Activated CD8-positive, alpha-beta memory T cell treated with anti-CD3 and anti-CD28 coated beads for 36 hours (primary cell): ENCODE data around the gene AVPR2. TPM values are rescaled to one million over a fixed set of nuclear protein-coding genes. Genes with fewer than 3 reads are reported as not detected.

Experiments
- CTCF ChIA-PET: fragments of 350-600 bp; sonication (Branson Sonifier 250); formaldehyde crosslinking; loops from one replicate; lab custom pipeline; 2021; ENCODE audit warnings: antibody characterized with exemption; lab: Charles Lee
- POLR2A ChIA-PET: fragments of 350-600 bp; sonication (Branson Sonifier 250); formaldehyde crosslinking; loops from one replicate; lab custom pipeline; 2021; ENCODE audit warnings: antibody characterized with exemption; lab: Charles Lee
- total RNA-seq, 2 experiments: library from RNA; stranded (reverse); gene quantifications; one replicate each; pipeline ENCODE4 v1.2.3, GENCODE V29; 2021

The AVPR2 gene
- total RNA-seq, 2 experiments from 2014 or later: not detected

DNA sequence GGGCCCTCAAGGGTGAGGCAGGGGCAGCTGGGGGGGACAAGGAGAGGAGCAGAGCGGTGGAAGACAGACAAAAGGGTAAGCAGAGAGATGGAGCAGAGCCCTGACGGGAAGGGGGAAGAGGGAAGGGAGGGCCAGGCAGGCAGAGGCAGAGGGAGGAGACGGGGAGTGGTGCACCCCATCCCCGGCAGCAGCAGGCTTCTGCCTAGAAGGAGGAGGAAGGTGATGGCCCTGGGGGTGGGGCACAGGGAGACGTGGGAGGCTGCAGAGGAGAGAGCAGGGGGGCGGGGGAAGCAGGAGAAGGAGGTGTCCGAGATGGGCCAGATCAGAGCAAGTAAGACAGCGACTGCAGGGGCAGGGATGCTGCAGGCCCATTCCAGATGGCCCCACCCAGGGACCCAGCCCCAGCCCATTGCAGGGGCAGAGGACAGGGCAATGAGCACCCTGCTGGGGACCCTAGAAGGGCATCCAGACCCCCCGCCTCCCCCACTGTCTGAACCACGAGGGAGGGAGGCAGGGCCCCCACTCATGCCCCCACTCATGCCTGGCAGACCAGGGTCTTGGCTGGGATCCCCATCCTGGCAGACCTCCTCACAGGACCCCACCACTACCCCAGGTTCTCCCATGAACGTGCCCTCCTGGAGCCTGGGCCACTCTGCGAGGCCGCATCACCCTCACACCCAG lies 21.2 kb upstream of the AVPR2 start:
- POLR2A ChIA-PET: no interaction called here
- CTCF ChIA-PET: no interaction called here

DNA sequence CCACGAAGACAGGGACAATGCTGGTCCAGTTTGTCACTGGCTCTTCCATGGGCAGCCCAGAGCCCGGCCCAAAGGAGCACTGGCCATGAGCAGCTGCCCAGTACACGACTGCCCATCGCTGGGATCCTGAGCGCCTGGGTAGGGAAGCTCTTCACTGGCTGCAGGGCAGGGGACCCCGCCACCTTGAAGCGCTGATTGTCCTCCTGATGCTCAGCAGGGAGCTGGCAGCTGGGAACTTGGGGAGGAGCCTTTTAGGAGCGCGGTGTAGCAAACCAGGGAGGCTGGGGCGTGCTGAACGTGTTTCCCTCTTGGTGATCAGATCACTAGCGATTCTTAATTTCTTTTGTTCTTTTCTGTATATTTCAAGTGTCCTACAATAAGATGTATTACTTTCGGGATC lies 20.3 kb upstream of the AVPR2 start:
- ChIA-PET POLR2A (no interaction called here), CTCF (no interaction called here)

DNA sequence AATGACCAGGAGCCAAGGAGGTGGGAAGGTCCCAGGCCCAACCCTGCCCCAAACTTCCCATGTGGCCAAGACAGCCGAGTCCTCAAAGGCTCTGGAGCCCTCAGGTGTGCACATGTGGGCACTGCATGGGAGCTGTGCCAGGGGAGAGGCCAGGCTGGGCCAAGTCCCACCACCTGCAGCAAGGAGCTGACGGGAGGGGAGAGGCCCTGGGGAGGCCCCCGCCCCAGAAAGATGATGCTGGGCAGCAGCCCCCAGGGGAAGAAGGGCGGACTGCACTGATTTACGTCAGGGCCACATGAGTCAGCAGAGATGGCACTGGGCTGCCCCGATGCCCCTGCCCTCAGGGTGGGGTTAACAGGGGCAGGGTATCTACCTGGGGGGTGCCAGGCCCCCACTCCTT lies 19.9 kb upstream of the AVPR2 start:
- CTCF ChIA-PET: no interaction called here
- POLR2A ChIA-PET: no interaction called here

DNA sequence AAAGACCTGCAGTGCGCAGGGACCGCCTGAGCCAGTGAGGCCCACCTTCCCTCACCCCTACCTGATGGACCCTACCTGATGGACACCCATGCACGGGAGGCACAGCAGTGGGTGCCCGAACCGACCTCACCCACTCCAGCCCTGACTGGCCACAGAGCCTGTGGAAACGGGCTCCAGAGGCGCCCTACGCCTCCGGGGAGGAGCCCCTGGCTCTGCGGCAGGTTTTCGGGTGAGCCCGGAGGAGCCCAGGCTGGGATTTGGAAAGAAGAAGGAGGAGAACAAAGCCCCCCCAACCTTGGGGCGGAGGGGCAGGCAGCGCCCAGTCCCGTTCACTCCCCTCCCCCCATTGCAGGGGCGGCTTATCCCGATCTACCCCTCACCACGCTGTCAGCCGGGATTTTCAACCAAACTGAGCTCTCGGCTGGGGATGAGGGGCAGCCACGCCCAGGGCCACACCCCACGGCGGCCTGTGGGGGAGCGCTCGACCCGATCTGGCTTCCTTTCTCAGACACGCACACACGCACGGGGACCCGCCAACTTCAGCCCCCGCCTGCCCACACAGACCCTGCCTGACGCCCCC lies 19.2 kb upstream of the AVPR2 start:
- ChIA-PET POLR2A (no interaction called here), CTCF (no interaction called here)

DNA sequence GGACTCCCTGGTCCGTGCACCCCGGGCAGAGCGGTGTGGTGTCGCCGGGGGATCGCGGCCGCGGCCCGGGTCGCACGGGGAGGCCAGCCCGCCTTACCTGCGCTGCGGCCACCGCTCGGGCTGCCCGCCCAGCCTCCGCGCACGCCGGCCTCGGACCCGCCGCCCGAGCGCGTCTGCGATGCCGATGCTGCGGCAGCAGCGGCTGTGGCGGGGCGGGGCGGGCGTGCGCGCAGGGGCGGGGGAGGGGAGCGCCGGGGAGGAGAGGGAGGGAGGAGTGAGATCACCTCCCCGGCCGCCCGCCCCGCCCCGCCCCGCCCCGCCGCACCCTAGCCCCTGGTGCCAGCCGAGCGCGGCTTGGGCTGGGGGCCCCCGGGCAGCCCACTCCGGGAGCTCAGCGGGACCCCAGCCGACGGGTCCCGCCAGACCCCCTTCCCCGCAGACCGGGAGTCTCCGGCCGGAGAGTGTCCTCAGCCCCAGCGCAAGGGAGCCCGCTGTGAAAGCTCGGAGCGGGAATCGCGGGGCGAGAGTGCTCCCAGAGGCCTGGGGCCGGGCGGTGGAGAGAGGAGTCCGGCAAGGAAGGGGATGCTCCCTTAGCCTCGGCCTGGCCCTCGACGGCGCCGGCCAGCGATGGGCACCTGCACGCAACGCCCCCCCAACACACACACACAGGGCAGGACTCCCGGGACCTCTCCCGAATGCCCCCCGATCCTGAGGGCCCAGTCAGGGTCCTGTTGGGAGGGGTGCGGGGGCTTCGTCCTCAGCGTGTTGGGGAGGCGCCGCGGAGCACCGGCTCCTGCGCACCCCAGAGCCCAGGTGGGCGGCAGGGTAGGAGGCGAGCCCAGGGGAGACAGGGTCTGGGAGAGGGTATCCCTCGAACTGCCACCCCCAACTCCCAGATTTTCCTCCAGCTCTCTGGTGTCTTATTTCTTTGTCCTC lies 18.2 kb upstream of the AVPR2 start, which contains the start of gene L1CAM:
L1CAM (minus strand) TSS at position 206 of the 936 bp plus-strand sequence. CDS start 10,337 bp downstream, outside the sequence.
- POLR2A ChIA-PET: no interaction called here

DNA sequence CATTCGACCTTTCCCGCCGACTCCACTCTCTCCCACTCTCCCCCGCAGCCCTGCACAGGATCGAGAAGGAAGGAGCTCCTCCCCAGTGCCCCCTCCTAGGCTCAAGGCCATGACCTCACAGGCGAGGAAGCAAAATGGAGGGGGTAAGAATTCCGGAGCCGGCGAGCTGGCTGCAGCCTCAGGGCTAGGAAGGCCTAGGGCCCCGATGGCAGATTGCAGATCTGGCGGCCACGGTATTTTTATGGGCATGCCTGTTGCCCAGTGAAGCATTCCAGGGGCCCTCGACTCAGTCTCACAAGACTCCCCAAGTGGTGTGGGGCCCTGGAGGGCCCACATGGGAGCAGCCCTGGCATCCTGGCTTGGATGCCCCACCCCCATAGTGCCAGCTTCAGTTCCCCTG lies 17.6 kb upstream of the AVPR2 start:
- POLR2A ChIA-PET: interaction anchor here (0.5 kb wide), 1 partner anchor 130 kb away, joined by 4 read pairs; no protein-coding TSS in a partner anchor

More for the DNA sequence above, 18.2 kb upstream of the AVPR2 start, which contains the start of gene L1CAM:
- CTCF ChIA-PET: no interaction called here

DNA sequence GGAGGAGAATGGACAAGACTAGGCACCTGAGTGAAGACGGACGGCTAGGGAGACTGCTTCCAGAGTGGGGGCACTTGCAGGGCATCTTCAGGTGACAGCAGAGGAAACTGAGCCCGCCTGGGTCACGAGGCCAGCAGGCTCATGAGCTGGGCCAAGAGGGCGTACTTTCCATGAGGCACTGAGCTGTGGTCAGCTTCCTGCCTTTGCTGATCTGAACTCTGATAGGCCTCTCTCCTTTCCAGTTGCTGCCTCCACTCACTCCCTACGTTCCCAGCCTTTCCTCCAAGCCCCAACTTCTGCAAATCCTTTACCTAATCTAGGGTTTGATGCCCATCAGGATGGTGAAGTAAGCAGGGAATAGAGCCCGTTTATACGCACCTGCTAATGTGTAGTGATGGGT lies 17.1 kb upstream of the AVPR2 start:
- CTCF ChIA-PET: no interaction called here
- POLR2A ChIA-PET: interaction anchor here (0.5 kb wide), 1 partner anchor 130 kb away, joined by 4 read pairs; no protein-coding TSS in a partner anchor

More for the DNA sequence above, 17.6 kb upstream of the AVPR2 start:
- CTCF ChIA-PET: no interaction called here

DNA sequence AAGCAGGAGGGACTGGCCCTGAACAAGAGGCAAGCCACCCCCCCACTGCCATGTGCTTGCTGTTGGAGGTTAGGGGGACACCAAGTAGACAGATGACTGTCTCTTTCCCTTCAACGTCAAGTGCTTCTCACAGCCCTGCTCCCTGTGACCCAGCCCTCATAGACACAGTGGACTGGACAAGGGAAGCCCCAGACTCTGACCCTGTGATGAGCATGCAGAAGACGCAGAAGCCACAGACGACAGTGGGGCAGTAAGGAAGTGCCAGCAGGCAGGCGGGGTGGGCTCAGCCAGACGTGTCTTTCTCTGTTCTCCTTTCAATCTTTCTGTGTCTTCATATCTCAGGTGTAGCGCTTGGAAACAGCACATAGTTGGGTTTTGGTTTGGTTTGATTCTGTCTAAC lies 16.1 kb upstream of the AVPR2 start:
- CTCF ChIA-PET: no interaction called here

DNA sequence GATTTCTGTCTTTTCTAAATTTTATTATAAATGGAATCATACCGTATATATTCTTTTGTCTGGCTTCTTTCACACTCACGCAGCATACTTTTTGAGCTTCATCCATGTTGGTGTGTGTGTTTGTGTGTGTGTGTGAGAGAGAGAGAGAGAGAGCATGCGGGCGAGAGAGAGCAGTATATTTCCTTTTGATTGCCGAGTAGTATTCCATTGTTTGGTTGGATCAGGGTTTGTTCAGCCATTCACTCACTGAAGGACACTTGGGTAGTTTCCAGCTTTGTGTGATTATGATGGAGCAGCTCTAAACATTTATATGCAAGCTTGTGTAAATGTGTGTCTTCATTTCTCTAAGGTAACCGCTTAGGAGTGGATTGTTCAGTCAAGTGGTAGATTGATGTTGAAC lies 15.3 kb upstream of the AVPR2 start:
- ChIA-PET POLR2A (no interaction called here), CTCF (no interaction called here)

More for the DNA sequence above, 16.1 kb upstream of the AVPR2 start:
- POLR2A ChIA-PET: no interaction called here

DNA sequence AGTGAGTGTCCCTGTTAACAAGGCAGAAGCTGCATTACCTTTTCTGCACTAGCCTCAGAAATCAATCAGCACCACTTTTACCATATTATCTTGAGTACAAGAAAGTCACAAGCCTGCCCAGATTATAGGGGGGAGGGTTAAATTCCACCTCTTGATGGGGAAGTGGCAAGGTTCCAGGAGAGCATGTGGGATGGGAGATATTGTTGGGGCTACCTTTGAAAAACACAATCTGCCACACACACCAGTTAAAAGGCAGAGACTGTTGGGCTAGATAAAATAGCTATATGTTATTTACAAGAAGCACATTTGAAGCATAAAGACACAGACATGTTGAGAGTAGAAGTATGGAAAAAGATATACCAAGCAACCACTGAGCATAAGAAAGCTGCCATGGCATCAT lies 6.6 kb upstream of the AVPR2 start:
- ChIA-PET POLR2A (interaction anchor here (0.7 kb wide), 1 partner anchor 119 kb away, joined by 8 read pairs; no protein-coding TSS in a partner anchor), CTCF (no interaction called here)

DNA sequence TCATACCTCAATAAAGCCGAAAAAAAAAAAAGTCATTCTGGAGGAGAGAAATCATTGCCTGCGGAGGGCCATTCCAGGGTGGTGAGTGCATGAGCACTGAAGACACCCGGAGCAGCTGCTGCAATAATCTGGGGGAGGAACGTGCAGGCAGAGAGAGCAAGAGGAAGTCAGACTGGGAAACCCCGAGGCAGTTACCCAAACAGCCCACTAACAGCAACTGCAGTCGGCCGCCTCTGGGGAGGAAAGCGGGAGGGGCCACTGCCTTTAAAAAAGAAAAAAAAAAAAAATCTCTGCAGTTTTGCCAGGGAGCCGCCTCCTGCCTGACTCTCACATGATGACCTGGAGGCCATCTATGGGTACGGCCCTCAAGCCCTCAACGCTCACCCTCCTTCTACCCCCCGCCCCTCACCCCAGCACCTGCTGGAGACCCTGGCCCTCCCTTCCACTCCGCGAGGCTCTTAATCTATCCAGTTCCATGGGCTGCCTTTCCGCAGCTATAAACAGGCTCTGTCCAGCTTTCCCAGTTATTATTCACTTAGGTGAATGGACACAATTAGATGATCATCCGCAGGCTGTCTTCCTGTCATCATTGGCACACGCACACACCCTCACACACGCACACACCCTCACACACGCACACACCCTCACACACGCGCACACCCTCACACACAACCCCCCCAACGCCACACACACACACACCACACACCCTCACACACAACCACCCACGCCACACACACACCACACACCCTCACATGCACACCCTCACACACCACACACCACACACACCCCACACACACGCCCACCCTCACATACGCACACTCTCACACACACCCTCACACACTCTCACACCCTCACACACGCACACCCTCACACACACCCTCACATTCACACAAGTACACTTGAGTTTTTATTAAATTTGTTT lies 3.4 kb upstream of the AVPR2 start:
- ChIA-PET POLR2A (interaction anchor here (0.6 kb wide), 1 partner anchor 176 kb away, joined by 3 read pairs; no protein-coding TSS in a partner anchor), CTCF (no interaction called here)

DNA sequence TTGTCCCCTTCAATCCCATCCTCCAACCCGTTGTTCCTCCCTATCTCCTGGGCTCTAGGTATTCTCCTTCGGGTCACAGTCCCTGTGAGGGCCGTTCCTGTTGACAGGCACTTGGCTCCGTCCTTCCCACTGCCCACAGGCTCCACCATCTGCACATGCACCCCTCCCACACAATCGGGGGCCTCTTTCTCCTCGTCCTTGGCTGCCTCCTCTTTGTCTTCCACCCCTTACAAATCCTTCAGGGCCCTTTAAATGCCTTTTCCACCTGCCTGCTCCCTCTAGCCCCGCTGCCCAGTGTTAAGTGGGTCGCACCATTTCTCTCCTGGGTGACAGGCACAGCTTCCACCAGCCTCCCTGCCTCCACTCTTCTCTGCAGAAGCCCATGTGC lies 2.7 kb upstream of the AVPR2 start:
- ChIA-PET CTCF (no interaction called here), POLR2A (no interaction called here)

DNA sequence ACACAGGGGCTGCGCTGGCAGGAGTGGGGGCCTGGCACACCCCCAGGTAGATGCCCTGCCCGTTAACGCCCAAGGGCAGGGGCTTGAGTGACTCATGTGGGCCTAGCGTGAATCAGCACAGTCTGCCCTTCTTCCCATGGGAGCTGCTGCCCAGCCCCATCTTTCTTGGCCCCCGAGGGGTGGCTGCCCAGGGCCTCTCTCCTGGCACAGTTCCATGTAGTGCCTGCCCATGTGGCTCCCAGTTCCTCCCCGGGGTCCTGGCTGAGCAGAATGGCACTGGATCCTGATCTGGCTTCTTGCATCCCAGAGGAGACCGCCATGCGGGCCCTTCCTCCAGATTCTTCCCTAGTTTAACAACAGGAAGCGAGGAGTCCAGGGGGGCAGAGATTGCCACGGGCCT lies 2.1 kb upstream of the AVPR2 start:
- POLR2A ChIA-PET: no interaction called here
- CTCF ChIA-PET: no interaction called here

DNA sequence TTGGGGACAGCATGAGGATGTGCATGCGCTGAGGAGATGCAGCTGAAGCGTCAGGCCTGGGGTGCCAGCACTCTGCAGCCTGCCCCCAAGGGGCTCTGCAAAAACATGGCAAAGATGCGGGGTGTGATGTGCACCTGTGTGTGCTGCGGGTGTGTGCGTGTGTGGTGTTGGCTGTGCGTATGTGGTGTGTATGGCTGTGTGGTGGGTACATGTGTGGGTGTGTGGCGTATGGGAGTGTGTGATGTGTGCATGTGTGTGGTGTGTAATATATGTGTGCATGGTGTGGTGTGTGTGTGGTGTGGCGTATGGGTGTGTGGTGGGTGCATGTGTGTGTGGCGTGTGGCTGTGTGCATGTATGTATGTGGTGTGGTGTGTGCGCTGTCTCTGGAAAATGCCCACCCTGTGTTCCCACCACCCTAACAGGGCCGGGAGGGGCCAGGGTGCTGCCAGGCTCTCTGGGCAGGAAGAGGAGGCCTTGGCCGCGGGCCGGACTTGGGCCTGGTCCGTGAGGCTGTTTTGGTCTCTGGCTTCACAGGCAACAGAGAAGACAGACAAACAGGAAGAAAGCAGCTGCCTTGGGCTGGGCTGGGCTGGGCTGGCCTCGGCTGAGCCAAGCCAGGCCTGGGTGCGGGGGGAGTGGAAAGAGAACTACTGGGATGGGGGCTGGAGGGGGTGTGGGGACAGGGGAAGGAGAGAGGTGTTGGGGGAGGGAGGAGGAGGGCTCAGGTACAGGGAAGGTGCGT lies 1.1 kb upstream of the AVPR2 start:
- ChIA-PET CTCF (no interaction called here), POLR2A (no interaction called here)

DNA sequence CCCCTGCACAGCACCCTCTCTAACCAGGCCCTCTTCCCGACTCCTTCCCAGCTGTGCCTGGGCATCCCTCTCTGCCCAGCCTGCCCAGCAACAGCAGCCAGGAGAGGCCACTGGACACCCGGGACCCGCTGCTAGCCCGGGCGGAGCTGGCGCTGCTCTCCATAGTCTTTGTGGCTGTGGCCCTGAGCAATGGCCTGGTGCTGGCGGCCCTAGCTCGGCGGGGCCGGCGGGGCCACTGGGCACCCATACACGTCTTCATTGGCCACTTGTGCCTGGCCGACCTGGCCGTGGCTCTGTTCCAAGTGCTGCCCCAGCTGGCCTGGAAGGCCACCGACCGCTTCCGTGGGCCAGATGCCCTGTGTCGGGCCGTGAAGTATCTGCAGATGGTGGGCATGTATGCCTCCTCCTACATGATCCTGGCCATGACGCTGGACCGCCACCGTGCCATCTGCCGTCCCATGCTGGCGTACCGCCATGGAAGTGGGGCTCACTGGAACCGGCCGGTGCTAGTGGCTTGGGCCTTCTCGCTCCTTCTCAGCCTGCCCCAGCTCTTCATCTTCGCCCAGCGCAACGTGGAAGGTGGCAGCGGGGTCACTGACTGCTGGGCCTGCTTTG lies 1.1 kb downstream of the AVPR2 start:
- POLR2A ChIA-PET: no interaction called here
- CTCF ChIA-PET: no interaction called here

DNA sequence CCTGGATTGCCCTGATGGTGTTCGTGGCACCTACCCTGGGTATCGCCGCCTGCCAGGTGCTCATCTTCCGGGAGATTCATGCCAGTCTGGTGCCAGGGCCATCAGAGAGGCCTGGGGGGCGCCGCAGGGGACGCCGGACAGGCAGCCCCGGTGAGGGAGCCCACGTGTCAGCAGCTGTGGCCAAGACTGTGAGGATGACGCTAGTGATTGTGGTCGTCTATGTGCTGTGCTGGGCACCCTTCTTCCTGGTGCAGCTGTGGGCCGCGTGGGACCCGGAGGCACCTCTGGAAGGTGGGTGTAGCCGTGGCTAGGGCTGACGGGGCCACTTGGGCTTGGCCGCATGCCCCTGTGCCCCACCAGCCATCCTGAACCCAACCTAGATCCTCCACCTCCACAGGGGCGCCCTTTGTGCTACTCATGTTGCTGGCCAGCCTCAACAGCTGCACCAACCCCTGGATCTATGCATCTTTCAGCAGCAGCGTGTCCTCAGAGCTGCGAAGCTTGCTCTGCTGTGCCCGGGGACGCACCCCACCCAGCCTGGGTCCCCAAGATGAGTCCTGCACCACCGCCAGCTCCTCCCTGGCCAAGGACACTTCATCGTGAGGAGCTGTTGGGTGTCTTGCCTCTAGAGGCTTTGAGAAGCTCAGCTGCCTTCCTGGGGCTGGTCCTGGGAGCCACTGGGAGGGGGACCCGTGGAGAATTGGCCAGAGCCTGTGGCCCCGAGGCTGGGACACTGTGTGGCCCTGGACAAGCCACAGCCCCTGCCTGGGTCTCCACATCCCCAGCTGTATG lies 1.8 kb downstream of the AVPR2 start:
- ChIA-PET CTCF (interaction anchor here (0.8 kb wide), 1 partner anchor 41 kb away, joined by 4 read pairs; no protein-coding TSS in a partner anchor), POLR2A (interaction anchor here (1.3 kb wide), 1 partner anchor 20 kb away, joined by 10 read pairs; the partner anchor contains the start of gene ARHGAP4)

DNA sequence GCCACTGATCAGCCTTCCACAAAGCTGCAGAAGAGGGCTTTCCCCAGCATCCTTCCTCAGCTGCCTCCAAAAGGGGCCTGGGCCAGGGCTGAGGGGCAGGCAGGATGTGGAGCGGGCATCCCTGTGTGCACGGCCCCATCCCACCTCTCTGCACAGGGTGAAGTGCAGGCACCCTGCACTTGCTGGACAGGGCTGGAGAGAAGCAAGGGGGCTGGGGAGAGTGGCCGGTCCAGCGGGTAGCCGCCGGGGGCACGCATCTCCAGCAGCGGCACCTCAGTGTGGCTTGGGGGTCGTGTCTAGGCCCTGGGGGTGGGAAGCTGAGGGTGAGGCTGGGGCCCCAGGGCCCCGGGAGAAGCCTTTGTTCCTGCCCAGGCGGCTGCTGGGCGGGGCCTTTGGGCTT lies 3.0 kb downstream of the AVPR2 start:
- ChIA-PET POLR2A (interaction anchor here (1.3 kb wide), 1 partner anchor 18 kb away, joined by 10 read pairs; the partner anchor contains the start of gene ARHGAP4), CTCF (no interaction called here)
